Frontal cortex (tissue), 4 donors: ENCODE results near the gene PTPN3. TPM values are rescaled to one million over a fixed set of nuclear protein-coding genes. Genes with fewer than 3 reads are reported as not detected.
A peak's percentile ranks its signal among the peaks of the same experiment; 100 is the strongest.
"Not testable (repeated sequence)": the region's sequence is repeated elsewhere in the genome, so short reads cannot be mapped to it uniquely, and the experiment has no call there.

Experiments
- DNase-seq, 2 donors: peaks; one replicate each; pipeline ENCODE4 v3.0.0; 2012; ENCODE audit warnings: low spot score in 2 of 2
- FAIRE-seq: peaks from 2 replicates; lab custom pipeline; 2012; peaks lifted over from hg19 to GRCh38; lab: Jason Lieb, UNC
- total RNA-seq: library from RNA; depleted of rRNA; stranded (reverse); fragments of >200 nt; gene quantifications from one replicate; pipeline ENCODE4 v1.2.3, GENCODE V29; 2014
- donor health status: control.
- donor health status: control.
- donor health status: control.

The PTPN3 gene
- total RNA-seq, 1 donor from 2014 or later: 3.3 TPM

DNA sequence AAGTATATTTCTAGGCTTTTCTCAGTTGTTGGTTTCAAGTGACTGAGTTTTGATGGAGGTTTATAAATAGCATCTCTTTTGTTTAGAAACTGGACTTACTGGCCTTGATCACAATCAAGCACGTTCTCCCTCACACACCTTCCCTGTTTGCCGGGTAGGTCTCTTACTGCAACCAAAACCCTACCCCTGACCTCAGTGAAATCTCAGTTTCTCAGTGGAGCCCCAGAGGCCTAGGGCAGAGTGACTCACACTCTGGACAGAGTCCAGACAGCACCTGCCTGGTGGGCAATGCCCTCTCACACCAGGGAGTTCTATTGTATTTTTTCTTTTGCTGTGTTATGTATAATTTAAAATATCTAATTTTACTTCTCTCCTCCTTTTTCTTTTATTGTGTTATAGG is 128.8 kb downstream of the PTPN3 start:
- DNase-seq (no peak), FAIRE-seq (no peak)

GRCh38 chr9:109360771-109361170 is 137.3 kb downstream of the PTPN3 start:
- FAIRE-seq (no peak), DNase-seq (no peak)

GRCh38 chr9:109358968-109359603 is 139.0 kb downstream of the PTPN3 start:
- FAIRE-seq: not testable (repeated sequence)

GRCh38 chr9:109355564-109356297 is 142.4 kb downstream of the PTPN3 start:
- no peak for FAIRE-seq
- peak in 1 of 2 donors; percentile 12 for DNase-seq

More at GRCh38 chr9:109358968-109359603, 139.0 kb downstream of the PTPN3 start:
- DNase-seq: not testable (repeated sequence)

DNA sequence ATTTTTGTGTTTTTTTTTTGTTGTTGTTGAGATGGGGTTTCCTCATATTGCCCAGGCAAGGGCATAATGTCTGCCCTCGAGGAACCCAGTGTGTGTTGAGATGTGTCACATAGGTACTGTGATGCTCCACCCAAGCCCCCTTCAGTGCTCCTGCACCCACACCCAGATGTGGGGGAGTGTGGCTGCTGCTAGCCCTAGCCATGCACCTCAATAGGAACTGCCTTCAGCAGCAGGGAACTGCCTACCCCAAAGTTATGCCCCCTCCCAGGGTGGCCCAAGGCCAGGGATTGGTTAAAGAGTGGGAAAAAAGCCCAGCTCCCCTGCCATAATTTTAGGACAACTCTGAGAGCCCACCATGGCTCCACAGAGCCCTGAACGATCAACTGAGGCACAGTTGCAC is 143.9 kb downstream of the PTPN3 start:
- no peak for FAIRE-seq
- no peak for DNase-seq

DNA sequence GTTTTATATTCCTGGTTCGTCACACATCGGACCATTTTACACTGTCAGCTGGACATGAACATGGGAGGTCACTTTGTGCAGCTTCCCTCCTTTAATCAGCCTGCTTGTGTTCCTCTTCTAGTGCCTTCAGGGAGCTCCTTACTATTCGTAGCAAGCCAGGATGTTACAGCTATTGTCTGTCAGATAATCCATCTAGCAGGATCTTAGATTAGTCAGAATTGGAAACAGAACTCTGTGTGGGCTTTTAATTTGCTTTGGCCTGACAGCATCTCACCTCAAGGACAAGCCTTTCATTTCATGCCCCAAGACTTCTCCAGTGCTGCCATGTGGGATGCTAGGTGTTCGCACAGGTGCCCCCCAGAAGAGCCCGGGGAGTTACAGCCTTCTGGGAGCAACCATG is 147.1 kb downstream of the PTPN3 start:
- FAIRE-seq: no peak
- no peak for DNase-seq

- DNase-seq (peak; percentile 10 to 42), FAIRE-seq (no peak)
These were observed 148.7 kb downstream of the PTPN3 start for GRCh38 chr9:109349421-109349846.

GRCh38 chr9:109346904-109347303 is 151.2 kb downstream of the PTPN3 start:
- FAIRE-seq: no peak
- DNase-seq: no peak

DNA sequence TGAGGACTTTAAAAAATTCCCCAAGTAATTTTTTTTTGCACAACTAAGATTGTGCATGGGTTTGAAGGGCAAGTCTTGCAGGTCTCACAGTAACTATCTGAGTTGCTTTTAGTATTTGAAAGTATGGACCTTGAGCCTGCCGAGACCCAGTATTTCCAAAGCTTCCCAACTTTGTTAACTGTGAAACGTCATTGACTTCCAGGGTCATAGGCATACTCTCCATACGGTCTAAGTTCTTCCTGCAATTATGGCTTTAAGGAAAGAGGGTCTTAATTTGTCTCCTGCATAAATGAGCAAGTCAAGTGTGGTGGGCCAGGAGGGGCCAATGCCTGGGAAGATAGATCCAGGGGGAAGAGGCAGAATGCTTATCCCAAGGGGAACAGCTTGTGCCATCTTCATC is 153.2 kb downstream of the PTPN3 start:
- FAIRE-seq (no peak), DNase-seq (no peak)

DNA sequence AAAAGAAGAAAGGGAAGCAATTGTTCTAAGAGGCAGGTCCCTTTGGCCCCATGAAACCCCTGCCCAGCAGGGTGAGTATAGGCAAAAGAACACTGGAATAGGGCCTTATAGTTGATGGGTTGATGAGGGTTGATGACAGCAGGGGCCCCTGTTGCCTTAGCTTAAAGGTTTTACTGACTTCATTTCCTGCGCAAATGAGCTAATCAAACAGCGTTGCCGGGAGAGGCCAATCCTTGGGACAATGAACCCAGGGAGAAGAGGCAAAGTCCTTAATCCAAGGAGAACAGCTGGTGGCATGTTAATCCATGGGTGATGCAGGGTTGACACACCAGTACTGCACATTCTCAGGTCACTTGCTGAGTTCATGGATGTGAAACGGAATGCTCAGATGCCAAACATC is 155.2 kb downstream of the PTPN3 start:
- no peak for DNase-seq
- no peak for FAIRE-seq

GRCh38 chr9:109341561-109341960 is 156.5 kb downstream of the PTPN3 start:
- no peak for FAIRE-seq
- no peak for DNase-seq

DNA sequence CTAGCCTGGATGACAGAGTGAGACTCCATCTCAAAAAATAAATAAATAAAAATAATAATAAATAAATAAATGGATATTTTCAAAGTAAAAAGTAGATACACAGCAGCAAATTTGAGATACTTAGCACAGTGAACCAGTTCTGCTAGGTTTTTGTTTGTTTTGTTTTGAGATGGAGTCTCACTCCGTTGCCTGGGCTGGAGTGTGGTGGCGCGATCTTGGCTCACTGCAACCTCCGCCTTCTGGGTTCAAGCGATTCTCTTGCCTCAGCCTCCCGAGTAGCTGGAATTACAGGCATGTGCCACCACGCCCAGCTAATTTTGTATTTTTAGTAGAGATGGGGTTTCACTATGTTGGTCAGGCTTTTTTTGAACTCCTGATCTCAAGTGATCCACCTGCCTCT is 157.1 kb downstream of the PTPN3 start:
- not testable (repeated sequence) for FAIRE-seq

GRCh38 chr9:109336409-109336808 is 161.7 kb downstream of the PTPN3 start:
- FAIRE-seq: no peak
- no peak for DNase-seq

More for the DNA sequence above, 157.1 kb downstream of the PTPN3 start:
- DNase-seq: not testable (repeated sequence)

- no peak for FAIRE-seq
- DNase-seq: no peak
These were observed 162.2 kb downstream of the PTPN3 start for GRCh38 chr9:109335929-109336328.

- DNase-seq: no peak
These were observed 163.0 kb downstream of the PTPN3 start for GRCh38 chr9:109335121-109335520.

GRCh38 chr9:109331353-109331752 is 166.8 kb downstream of the PTPN3 start:
- DNase-seq (no peak), FAIRE-seq (no peak)

More at GRCh38 chr9:109335121-109335520, 163.0 kb downstream of the PTPN3 start:
- FAIRE-seq: no peak

DNA sequence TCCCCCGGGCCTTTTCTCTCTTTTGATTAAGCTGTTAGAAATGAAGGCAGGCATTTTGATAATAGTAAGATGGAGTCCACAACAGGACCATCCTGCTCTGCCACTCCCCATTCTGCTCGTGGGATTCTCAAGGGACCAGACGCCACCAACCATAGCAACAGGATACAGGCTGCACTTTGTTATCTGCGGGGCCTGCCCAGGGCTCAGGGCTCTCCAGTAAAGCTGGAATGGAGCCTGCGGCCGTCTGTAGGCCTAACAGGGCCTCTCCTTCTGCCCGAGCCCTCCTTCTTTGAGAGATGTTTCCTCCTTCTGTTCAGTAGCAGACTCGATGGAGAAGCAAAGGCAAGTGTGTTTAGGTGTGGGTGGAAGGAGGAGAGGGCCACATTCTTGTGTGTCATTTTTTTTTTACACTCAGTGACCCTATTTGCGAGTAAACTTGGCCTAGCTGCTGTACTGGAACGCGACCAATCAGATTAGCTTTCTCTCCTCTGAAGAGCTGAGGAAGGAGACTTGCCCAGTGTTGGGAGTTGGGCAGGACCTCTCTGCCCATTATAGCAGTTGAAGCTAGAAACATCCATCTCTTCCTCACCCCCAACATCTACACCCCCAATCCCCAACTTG is 168.4 kb downstream of the PTPN3 start:
- no peak for FAIRE-seq
- no peak for DNase-seq

DNA sequence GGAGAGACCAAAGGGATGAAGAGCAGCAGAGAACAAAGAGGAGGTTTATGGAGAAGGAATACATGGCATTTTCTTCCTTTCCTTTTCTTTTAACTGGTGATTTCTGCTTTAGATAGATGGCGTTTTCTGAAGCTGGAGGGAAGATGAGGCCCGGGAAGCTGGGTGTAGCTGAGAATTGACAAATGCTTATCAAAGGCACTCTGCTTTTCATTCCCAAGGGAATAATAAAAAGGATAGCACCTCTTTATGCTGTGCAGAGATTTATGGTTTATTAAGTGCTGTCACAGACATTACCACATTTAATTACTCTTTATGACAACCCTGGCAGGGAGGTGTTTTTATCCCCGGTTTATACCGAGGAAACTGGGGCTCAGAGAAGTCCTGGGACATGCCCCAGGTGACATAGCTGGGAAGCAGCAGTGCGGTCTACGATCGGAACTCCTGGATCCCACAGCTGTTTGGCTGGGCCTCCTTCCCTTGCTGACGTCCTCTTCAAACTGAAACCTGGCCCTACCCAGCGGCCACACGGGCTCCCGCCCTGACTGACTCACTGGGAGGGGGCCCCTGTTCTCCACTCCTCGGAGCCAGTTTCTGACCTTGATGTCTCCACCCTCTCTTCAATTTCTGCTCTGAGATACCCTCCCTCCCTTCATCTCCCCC is 169.0 kb downstream of the PTPN3 start:
- no peak for FAIRE-seq

More for the DNA sequence above, 169.0 kb downstream of the PTPN3 start:
- DNase-seq: no peak
